A549 (cell line): ENCODE data around the gene C16orf89.

ENCODE experiments used
- EP300 ChIP-seq, 2 experiments: fragments of >200 bp; sonication (Bioruptor Twin); formaldehyde crosslinking; IDR thresholded peaks; 2 replicates in 1 of 2; 3 replicates in 1 of 2; pipeline ENCODE4 v1.6.1; 2016 to 2017
- MAX ChIP-seq: IDR thresholded peaks from 2 replicates; pipeline ENCODE4 v1.6.1; 2012
- NFE2L2 ChIP-seq: fragments of 150-350 bp; conservative IDR thresholded peaks from 2 replicates; pipeline ENCODE4 v1.6.1; 2014; ENCODE audit warnings: low read length
- NPAS2 ChIP-seq: fragments of 250-450 bp; sonication (Bioruptor Pico); IDR thresholded peaks from 2 replicates; pipeline ENCODE4 v1.8.0; 2022; ENCODE audit warnings: mild to moderate bottlenecking, moderate library complexity, borderline replicate concordance
- POLR2A ChIP-seq: IDR thresholded peaks from 2 replicates; pipeline ENCODE4 v1.6.1; 2012; ENCODE audit warnings: mild to moderate bottlenecking, low read length
- REST ChIP-seq: fragments of 200-600 bp; sonication (generic); IDR thresholded peaks from 2 replicates; pipeline ENCODE4 v1.6.1; 2016; ENCODE audit warnings: antibody characterized with exemption, mild to moderate bottlenecking, moderate library complexity
- RNF2 ChIP-seq: fragments of 200-600 bp; sonication (generic); IDR thresholded peaks from 2 replicates; pipeline ENCODE4 v1.6.1; 2016; ENCODE audit warnings: low read depth, mild to moderate bottlenecking, antibody characterized with exemption, moderate library complexity, borderline replicate concordance

- TF ChIP-seq NPAS2 (CRISPR knock-in tag), result no peak
- TF ChIP-seq RNF2, result no peak
- no peak for TF ChIP-seq EP300 (IDR thresholded peaks at IDR 0.05)
- TF ChIP-seq POLR2A, result no peak
- TF ChIP-seq MAX, result no peak
- no peak for TF ChIP-seq NFE2L2
- TF ChIP-seq REST, result no peak
These were observed 430 bp downstream of the C16orf89 start for GRCh38 chr16:5065326-5065725.
